Left colon (tissue), 2 donors: ENCODE data around the gene C8A. TPM values are rescaled to one million over a fixed set of nuclear protein-coding genes. Genes with fewer than 3 reads are reported as not detected.

ENCODE experiments used
- ATAC-seq: fragments of 200-7000 bp; cut with Tn5 transposase; one replicate; pipeline ENCODE4 v1.9.1; 2020; ENCODE audit warnings: mild to moderate bottlenecking, moderate library complexity
- DNase-seq, 2 donors: peaks; one replicate each; pipeline ENCODE4 v3.0.0-alpha.2; 2020
- intact Hi-C, 2 donors: fragments of 100-400 bp; cut with DNase I in 1 of 2; cut with micrococcal nuclease in 1 of 2; formaldehyde crosslinking; loops; one replicate each; pipeline versions ENCODE4 v1.11.2 to v1.14.0; 2022; cut with DNase I, micrococcal nuclease
- long read RNA-seq: library from polyadenylated mRNA; unstranded; transcript quantifications from one replicate; pipeline ENCODE4 v2.0.0, GENCODE V29; 2021
- total RNA-seq, 2 donors: library from RNA; stranded (reverse); fragmentation: NEBNext Ultra II Directional; extraction: Animal tissue kit (Norgen Biotek cat#: 25700); gene quantifications; one replicate each; pipeline ENCODE4 v1.2.1, GENCODE V29; 2021
- donor health status: DM: no; HTN: no; CAD: no.
- donor health status: DM: yes; HTN: yes; CAD: no.

C8A gene
- total RNA-seq = not detected
- long read RNA-seq = 0 reads

DNA sequence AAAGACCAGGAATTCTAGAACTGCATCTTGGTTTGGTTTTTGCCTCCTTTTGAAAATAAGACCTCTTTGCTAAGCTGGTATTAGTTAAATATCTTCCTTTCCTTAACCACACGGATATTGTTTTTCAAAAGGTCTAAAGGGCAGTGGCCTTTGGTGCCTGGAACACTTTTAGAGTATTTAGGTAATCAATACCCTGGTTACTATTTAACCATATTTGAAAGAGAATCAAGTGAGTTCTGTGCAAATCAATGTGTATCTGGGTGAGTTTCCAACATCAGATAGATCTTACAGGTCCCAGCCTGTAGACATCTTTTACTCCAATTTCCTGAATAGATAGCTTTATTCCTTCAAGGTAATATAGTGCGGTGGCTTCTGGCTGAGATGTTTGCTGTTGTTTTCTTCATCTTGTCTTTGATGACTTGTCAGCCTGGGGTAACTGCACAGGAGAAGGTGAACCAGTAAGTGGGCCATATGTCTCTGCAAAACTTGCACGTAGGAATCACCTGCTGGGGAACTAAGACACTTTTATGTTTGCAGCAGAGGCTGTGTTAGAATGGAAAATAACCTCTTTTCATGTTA lies at the start of gene C8A:
Gene C8A (plus strand): TSS at position 277 of the 579 bp plus-strand sequence. CDS start 105 bp downstream, at position 382.
- intact Hi-C loops = no loop called here
- DNase-seq = no peak
- ATAC-seq = no peak

DNA sequence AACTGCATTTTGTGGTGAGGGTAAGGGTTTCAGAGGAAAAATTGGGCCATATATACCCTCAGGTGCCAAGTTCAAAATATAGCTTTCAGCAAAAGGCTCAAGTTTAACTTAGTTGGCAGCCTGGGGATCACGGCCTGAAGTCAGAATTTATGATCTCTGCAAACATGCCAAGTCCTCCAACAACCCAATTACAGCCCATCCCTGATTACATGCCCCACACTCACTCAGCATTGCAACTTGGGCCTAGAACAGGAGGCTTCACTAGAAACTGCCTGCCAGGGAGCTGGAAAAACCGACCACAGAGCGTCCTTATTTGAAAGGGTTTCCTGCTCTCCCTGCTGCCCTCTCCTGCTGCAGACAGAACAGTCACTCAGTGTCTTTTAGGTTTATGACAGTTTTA lies 47.8 kb upstream of the C8A start:
- intact Hi-C loops = no loop called here
- DNase-seq (no peak), ATAC-seq (peak; percentile 84)

GRCh38 chr1:56808410-56808809 lies 46.2 kb upstream of the C8A start:
- intact Hi-C loops = no loop called here
- DNase-seq (no peak), ATAC-seq (no peak)

GRCh38 chr1:56811331-56811730 lies 43.3 kb upstream of the C8A start:
- ATAC-seq (no peak), DNase-seq (no peak)
- intact Hi-C loops = loop anchor here in 1 of 2 donors (5.0 kb wide), 1 partner anchor 209 kb away; no protein-coding TSS in a partner anchor

- no peak for DNase-seq
- no peak for ATAC-seq
- intact Hi-C loops = loop anchor here in 1 of 2 donors (5.0 kb wide), 1 partner anchor 212 kb away; no protein-coding TSS in a partner anchor
These were observed 40.4 kb upstream of the C8A start for GRCh38 chr1:56814205-56814604.

DNA sequence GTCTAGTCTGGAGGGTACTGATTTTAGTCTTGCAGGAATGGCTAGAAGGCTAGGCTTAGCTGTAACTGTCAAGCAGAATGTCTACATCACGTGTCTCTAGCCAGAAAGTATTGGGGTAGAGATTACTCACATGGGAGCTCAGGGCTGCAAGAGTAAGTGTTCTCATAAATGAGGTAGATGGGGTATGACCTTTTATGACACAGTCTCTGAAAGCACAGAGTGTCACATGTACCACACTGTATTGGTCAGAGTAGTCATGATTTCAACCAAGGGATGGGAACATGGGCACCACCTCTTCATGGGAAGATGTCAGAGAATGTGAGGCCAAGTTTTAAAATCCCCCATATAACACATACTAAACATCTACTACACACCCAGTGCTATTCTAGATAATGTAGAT lies 38.3 kb upstream of the C8A start:
- intact Hi-C loops = no loop called here
- ATAC-seq = no peak
- no peak for DNase-seq

GRCh38 chr1:56816909-56817308 lies 37.7 kb upstream of the C8A start:
- ATAC-seq = no peak
- no peak for DNase-seq
- intact Hi-C loops = no loop called here

DNA sequence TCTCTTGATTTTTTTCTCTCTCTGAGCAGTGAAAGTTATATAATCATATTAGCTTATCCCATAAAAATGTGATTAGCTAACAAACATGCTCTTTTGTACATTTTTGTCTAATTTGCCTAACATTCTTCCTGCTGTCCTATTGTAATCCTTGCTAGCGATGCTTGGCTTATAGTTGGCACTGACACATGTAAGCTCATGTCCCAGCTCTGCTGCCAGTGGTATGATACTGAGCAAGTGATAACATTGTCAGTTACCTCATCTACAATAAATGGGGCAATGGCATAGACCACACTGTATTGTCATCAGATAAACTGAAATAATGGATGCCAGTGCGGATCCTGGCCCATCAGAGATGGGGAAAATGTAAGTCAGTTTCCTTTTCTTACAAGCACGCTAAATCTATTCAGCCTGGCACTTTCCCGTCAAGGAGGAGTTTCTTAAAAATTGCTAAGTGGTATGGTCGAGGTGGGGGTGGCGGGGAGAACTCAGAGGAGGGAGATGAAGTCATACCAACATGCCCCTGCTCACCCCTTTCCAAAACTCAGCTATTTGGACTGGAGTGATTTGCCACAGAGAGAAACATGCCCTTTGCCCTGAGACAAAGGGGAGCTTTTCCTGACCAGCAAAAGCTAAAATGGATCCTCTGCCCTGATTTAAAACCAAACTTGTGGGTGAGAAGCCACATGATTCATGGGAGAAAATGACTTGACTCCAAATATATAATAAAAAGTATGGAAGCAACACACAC lies 36.7 kb upstream of the C8A start:
- intact Hi-C loops = no loop called here
- no peak for ATAC-seq
- DNase-seq = no peak

GRCh38 chr1:56819387-56819899 lies 35.2 kb upstream of the C8A start, which contains the start of gene FYB2:
TSS of gene FYB2 (minus strand) at chr1:56819404. CDS start at chr1:56819290, 114 bp downstream.
- intact Hi-C loops = no loop called here
- DNase-seq = peak; percentile 45 to 52
- ATAC-seq = peak; percentile 79

- intact Hi-C loops = no loop called here
- peak; percentile 74 for ATAC-seq
- peak; percentile 74 to 88 for DNase-seq
These were observed 33.7 kb upstream of the C8A start for GRCh38 chr1:56820755-56821461.

DNA sequence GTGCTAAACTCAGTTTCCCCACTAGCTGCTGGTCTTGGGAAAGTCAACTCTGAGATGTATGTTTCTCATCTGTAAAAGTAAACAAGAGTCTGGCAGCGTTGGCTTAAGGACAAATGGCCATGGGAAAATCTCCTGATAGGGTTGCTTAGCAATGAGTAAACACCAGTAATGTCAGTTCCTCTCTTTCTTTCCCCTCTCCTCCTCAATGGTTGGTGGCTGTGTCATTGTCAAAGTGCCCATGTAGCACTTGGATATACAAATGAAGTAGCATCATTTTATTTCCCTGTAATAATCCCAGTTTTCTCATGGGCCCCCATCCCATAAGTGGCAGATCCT lies 33.2 kb upstream of the C8A start:
- DNase-seq (no peak), ATAC-seq (peak; percentile 13)
- intact Hi-C loops = no loop called here

- ATAC-seq = no peak
- intact Hi-C loops = no loop called here
- DNase-seq = no peak
These were observed 30.3 kb upstream of the C8A start for GRCh38 chr1:56824271-56824670.

DNA sequence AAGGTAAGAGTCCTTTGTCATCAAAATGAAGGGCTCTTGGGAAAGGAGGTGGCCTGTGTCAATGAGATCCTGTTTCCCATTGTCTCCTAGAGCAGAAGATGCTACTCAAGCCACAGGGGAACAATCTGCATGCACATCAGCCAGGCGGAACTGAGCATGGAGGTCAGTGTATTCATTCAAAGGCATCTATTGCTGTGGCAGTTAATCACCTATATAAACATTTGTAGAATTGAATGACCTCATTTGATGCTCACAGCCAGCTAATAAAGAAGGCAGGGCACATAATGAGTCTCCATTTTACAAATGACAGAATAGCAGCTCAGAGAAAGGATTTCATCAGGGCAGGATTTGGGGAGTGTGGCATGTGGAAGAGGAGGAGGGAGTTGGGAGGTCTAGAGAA lies 29.7 kb upstream of the C8A start:
- ATAC-seq = no peak
- no peak for DNase-seq
- intact Hi-C loops = no loop called here

GRCh38 chr1:56825436-56825835 lies 29.2 kb upstream of the C8A start:
- intact Hi-C loops = no loop called here
- no peak for ATAC-seq
- DNase-seq = no peak

DNA sequence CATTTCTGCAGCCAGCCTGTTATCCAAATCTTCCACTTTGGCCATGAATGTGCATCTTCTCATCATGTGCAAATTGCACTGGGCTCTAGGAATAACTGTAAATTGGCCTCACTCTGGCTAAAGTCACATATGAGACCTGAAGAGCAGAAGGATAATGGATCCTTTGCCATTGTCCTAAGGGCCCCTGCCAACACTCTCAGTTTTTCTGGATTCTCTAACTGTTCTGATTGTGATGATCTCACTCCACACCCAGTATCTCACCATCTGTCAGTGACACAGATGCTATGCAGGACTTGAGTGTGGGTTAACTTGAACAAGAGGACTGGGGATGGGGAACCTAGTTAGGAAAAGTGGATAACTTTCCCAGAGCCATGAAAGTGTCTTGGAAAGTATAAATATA lies 26.9 kb upstream of the C8A start:
- intact Hi-C loops = no loop called here
- no peak for DNase-seq
- ATAC-seq = no peak

GRCh38 chr1:56830052-56830451 lies 24.5 kb upstream of the C8A start:
- DNase-seq = no peak
- intact Hi-C loops = loop anchor here (5.0 to 10.0 kb wide), 2 partner anchors 1332 to 1335 kb away; no protein-coding TSS in a partner anchor
- ATAC-seq = no peak

DNA sequence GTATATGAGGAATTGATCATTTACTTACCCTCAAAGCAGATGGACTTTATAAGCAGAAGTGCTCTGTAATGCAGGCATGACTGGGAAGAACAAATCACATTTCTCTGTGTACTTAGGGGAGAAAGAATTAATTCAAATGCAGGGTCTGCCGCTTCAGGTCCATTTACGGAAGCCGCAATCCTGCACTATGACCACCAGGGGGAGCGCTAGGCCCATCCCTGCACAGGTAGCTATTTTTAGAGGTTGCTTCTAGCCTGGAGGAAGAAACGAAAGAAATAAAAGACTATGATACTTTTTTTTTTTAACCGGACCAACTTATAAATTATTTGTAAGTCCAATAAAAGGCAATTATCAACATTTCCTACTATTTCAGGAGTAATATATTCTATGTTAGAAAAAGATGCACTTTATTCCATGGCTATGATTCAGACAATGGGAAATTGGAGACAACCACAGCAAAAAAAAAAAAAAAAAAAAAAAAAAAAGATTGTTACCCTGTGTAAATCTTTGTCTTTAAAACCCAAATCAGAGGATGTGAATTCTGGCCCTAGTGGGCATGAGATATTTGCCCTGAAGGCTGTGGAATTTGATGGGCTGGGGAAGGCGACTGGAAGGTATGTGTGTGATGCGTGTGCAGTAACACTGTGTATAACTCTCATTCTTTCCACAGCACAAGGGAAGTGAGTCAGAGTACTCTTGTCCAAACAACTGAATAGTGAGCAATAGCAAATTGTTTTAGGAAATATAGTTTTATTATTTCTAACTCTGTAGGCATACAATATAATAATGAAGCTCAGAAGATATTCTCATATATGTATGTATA lies 22.5 kb upstream of the C8A start:
- ATAC-seq = peak; percentile 71
- peak in 1 of 2 donors; percentile 46 for DNase-seq
- intact Hi-C loops = loop anchor here (5.0 to 10.0 kb wide), 2 partner anchors 1330 to 1333 kb away; no protein-coding TSS in a partner anchor

DNA sequence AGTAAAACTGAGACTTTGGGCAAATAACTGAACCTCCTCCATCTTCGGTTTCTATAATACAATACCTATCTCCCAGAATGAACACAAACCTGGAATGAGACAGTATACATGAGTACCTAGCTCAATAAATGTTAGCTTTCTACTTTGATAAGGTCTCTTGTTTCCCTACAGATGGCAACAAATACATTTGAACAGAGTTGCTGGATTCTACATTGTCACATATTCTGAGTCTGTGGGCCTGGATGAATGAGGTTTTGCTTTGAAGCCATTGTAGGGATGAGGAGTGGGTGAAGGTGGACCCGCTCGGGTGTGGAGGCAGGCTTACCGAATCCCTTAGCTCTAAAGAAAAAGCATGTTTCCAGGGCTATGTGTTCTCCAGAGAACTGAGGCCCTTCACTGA lies 21.5 kb upstream of the C8A start:
- ATAC-seq = no peak
- no peak for DNase-seq
- intact Hi-C loops = loop anchor here (5.0 to 10.0 kb wide), 2 partner anchors 1329 to 1332 kb away; no protein-coding TSS in a partner anchor
